ENCODE measurements around the gene MEIS3. TPM values are rescaled to one million over a fixed set of nuclear protein-coding genes. Genes with fewer than 3 reads are reported as not detected.

MEIS3 gene
- total RNA-seq, 2 experiments from 2014 or later, result 1.3 TPM; not detected in 1

DNA sequence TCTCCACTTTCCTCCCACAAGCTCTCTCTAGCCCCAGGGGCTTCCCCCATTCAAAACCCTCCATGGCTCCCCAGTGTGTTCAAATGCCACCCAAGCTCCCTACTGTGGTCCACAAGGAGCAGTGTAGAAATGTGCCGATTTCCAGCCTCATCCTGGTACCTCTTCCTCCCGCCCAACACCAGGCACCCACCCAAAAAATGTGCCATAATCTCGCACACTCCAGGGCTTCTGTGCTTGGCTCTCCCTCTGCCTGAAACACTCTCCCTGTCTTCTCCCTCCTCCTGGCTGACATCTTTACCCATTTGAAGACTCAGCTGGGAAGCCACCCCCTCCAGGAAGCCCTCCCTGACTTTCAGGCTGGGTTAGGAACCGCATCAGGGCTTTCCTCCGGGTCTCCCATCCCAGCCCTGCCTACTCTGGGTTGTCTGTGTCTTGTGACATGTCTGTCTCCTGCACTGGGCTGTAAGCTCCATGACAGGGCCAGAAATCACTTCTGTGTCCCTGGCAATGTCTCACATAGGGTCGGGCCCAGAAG, 16.6 kb upstream of the MEIS3 start:
- Histone ChIP-seq H3K4me1 (ENCODE audit: insufficient read depth, low read length, poor library complexity, severe bottlenecking) (peaks cover 14% of the 10 kb centered on the region), H4K20me1 (ENCODE audit: insufficient read depth, low read length) (no peaks in the 10 kb centered on the region), H3K36me3 (ENCODE audit: insufficient read depth, low read length) (no peaks in the 10 kb centered on the region), H3K27ac (ENCODE audit: low read depth, low read length, poor library complexity, severe bottlenecking) (no peak overlapping the region), H3K4me2 (ENCODE audit: low read length) (no peak overlapping the region), H3K4me3 (ENCODE audit: low read depth, low read length, poor library complexity, severe bottlenecking) (no peak overlapping the region), H3K9me3 (ENCODE audit: low read length) (no peaks in the 10 kb centered on the region), H3K9me2 (ENCODE audit: insufficient read depth, low read length) (no peaks in the 10 kb centered on the region), H3K79me2 (ENCODE audit: insufficient read depth, low read depth, low read length) (no peaks in the 10 kb centered on the region), H2AFZ (ENCODE audit: low read length) (no peak overlapping the region)
- no peak for TF ChIP-seq EZH2phosphoT487 (IDR thresholded peaks at IDR 0.05; ENCODE audit: borderline replicate concordance, low read depth, low read length)
- TF ChIP-seq, protein P1, sequence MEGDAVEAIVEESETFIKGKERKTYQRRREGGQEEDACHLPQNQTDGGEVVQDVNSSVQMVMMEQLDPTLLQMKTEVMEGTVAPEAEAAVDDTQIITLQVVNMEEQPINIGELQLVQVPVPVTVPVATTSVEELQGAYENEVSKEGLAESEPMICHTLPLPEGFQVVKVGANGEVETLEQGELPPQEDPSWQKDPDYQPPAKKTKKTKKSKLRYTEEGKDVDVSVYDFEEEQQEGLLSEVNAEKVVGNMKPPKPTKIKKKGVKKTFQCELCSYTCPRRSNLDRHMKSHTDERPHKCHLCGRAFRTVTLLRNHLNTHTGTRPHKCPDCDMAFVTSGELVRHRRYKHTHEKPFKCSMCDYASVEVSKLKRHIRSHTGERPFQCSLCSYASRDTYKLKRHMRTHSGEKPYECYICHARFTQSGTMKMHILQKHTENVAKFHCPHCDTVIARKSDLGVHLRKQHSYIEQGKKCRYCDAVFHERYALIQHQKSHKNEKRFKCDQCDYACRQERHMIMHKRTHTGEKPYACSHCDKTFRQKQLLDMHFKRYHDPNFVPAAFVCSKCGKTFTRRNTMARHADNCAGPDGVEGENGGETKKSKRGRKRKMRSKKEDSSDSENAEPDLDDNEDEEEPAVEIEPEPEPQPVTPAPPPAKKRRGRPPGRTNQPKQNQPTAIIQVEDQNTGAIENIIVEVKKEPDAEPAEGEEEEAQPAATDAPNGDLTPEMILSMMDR (conservative IDR thresholded peaks at IDR 0.05; ENCODE audit: low read length), result no peak
- no TSS peak for BruUV-seq (replicated peaks)
- POLR2A ChIA-PET, result no interaction called here
- DNase-seq (ENCODE audit: low spot score), result no peak
- intact Hi-C loops (cut with micrococcal nuclease; ENCODE audit: unreplicated experiment), result loop anchor here (1.0 to 2.0 kb wide), 5 partner anchors 49 to 307 kb away; partner anchors contain the start of genes KPTN and NAPA
- CTCF ChIA-PET (ENCODE audit: unreplicated experiment), result interaction anchor here (1.2 kb wide), 1 partner anchor 272 kb away, joined by 7 read pairs; no protein-coding TSS in a partner anchor

DNA sequence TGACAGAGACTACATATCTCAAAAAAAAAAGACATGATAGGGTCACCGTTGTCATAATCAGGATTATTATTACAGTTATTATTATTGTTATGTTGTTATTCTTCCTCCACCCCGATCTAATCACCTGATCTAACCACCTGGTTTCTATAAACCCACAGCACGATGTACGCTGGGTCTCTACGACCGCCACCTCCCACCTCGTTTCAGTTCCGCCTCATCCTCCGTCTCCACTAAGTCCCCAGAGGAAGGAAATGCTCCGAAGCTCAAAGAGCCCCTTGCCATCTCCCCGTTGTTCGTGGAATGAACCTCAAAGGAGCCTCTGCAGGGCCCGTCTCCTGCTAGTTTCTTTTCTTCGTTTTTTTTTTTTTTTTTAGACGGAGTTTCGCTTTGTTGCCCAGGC, 15.9 kb upstream of the MEIS3 start:
- Histone ChIP-seq H3K79me2 (ENCODE audit: insufficient read depth, low read depth, low read length) (no peaks in the 10 kb centered on the region), H3K4me2 (ENCODE audit: low read length) (no peak overlapping the region), H2AFZ (ENCODE audit: low read length) (no peak overlapping the region), H3K9me3 (ENCODE audit: low read length) (no peaks in the 10 kb centered on the region), H3K9me2 (ENCODE audit: insufficient read depth, low read length) (no peaks in the 10 kb centered on the region), H3K27ac (ENCODE audit: low read depth, low read length, poor library complexity, severe bottlenecking) (no peak overlapping the region), H4K20me1 (ENCODE audit: insufficient read depth, low read length) (no peaks in the 10 kb centered on the region), H3K4me3 (ENCODE audit: low read depth, low read length, poor library complexity, severe bottlenecking) (no peak overlapping the region), H3K4me1 (ENCODE audit: insufficient read depth, low read length, poor library complexity, severe bottlenecking) (peaks cover 14% of the 10 kb centered on the region), H3K36me3 (ENCODE audit: insufficient read depth, low read length) (no peaks in the 10 kb centered on the region)
- intact Hi-C loops (cut with micrococcal nuclease; ENCODE audit: unreplicated experiment), result no loop called here
- TF ChIP-seq, protein P1 (conservative IDR thresholded peaks at IDR 0.05; ENCODE audit: low read length), result no peak
- no peak for TF ChIP-seq EZH2phosphoT487 (IDR thresholded peaks at IDR 0.05; ENCODE audit: borderline replicate concordance, low read depth, low read length)
- no TSS peak for BruUV-seq (replicated peaks)
- CTCF ChIA-PET (ENCODE audit: unreplicated experiment), result no interaction called here
- POLR2A ChIA-PET, result interaction anchor here (0.9 kb wide), 1 partner anchor 96 kb away, joined by 4 read pairs; no protein-coding TSS in a partner anchor
- DNase-seq (ENCODE audit: low spot score), result peak; percentile 19

DNA sequence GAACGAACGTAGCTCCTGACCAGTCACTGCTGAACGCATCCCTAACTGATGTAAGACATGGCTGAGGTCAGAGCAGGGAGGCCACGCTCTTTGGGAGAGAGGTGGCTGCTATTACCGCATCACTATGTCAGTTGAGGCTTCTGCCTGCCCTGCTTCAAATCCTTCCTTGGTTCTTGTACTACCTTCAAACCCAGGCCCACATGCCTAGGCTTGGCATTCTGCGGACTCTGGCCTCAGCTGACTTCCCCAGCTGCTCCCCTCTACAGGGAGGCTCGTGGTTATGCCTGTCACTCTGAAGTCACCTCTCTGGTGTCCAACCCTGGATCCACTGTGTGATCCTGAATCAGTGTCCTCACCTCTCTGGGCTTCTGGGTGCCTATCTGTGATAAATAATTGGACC, 14.8 kb upstream of the MEIS3 start:
- Histone ChIP-seq H3K4me3 (ENCODE audit: low read depth, low read length, poor library complexity, severe bottlenecking) (no peak overlapping the region), H4K20me1 (ENCODE audit: insufficient read depth, low read length) (no peaks in the 10 kb centered on the region), H3K4me1 (ENCODE audit: insufficient read depth, low read length, poor library complexity, severe bottlenecking) (peaks cover 17% of the 10 kb centered on the region), H3K27ac (ENCODE audit: low read depth, low read length, poor library complexity, severe bottlenecking) (no peak overlapping the region), H3K9me2 (ENCODE audit: insufficient read depth, low read length) (no peaks in the 10 kb centered on the region), H2AFZ (ENCODE audit: low read length) (no peak overlapping the region), H3K79me2 (ENCODE audit: insufficient read depth, low read depth, low read length) (no peaks in the 10 kb centered on the region), H3K4me2 (ENCODE audit: low read length) (no peak overlapping the region), H3K9me3 (ENCODE audit: low read length) (no peaks in the 10 kb centered on the region), H3K36me3 (ENCODE audit: insufficient read depth, low read length) (no peaks in the 10 kb centered on the region)
- TF ChIP-seq, protein P1 (conservative IDR thresholded peaks at IDR 0.05; ENCODE audit: low read length), result no peak
- TF ChIP-seq EZH2phosphoT487 (IDR thresholded peaks at IDR 0.05; ENCODE audit: borderline replicate concordance, low read depth, low read length), result no peak
- no TSS peak for BruUV-seq (replicated peaks)
- no peak for DNase-seq (ENCODE audit: low spot score)
- ChIA-PET CTCF (ENCODE audit: unreplicated experiment) (no interaction called here), POLR2A (no interaction called here)
- intact Hi-C loops (cut with micrococcal nuclease; ENCODE audit: unreplicated experiment), result no loop called here
